HEK293T (cell line): ENCODE data around the gene LRRC1.

Experiments used
- CTCF ChIA-PET: fragments of 350-600 bp; formaldehyde crosslinking; extraction: SDS; loops from one replicate; lab custom pipeline; 2021; ENCODE audit warnings: antibody characterized with exemption, inconsistent platforms; lab: Yijun Ruan, JAX
- POLR2A ChIA-PET: fragments of 350-600 bp; formaldehyde crosslinking; extraction: SDS; loops from one replicate; lab custom pipeline; 2020; ENCODE audit warnings: antibody characterized with exemption, inconsistent platforms; lab: Yijun Ruan, JAX
- DNase-seq: peaks from one replicate; pipeline ENCODE4 v3.0.0; 2012; ENCODE audit warnings: mixed read lengths; ENCODE audit errors: extremely low spot score
- ARNT ChIP-seq: fragments of 450-650 bp; IDR thresholded peaks from 2 replicates; pipeline ENCODE4 v1.6.1; 2017; ENCODE audit warnings: mild to moderate bottlenecking
- BHLHE40 ChIP-seq: fragments of 450-650 bp; IDR thresholded peaks from 2 replicates; pipeline ENCODE4 v1.6.1; 2016; ENCODE audit warnings: mild to moderate bottlenecking, moderate library complexity, borderline replicate concordance
- CTBP1 ChIP-seq: fragments of 450-650 bp; IDR thresholded peaks from 2 replicates; pipeline ENCODE4 v1.6.1; 2016; ENCODE audit warnings: borderline replicate concordance
- ELF4 ChIP-seq: fragments of 450-650 bp; IDR thresholded peaks from 2 replicates; pipeline ENCODE4 v1.6.1; 2017; ENCODE audit warnings: antibody characterized with exemption
- FOXA1 ChIP-seq: fragments of 450-650 bp; IDR thresholded peaks from 2 replicates; pipeline ENCODE4 v1.6.1; 2016; ENCODE audit warnings: mild to moderate bottlenecking
- FOXK2 ChIP-seq: fragments of 450-650 bp; IDR thresholded peaks from 2 replicates; pipeline ENCODE4 v1.6.1; 2016; ENCODE audit warnings: mild to moderate bottlenecking
- FOXM1 ChIP-seq: fragments of 450-650 bp; IDR thresholded peaks from 2 replicates; pipeline ENCODE4 v1.6.1; 2017; ENCODE audit warnings: mild to moderate bottlenecking, borderline replicate concordance
- HDGF ChIP-seq: fragments of 450-650 bp; IDR thresholded peaks from 2 replicates; pipeline ENCODE4 v1.6.1; 2017; ENCODE audit warnings: antibody characterized with exemption, borderline replicate concordance
- L3MBTL2 ChIP-seq: fragments of 450-650 bp; conservative IDR thresholded peaks from 2 replicates; pipeline ENCODE4 v1.6.1; 2016; ENCODE audit warnings: mild to moderate bottlenecking
- LEF1 ChIP-seq: fragments of 450-650 bp; IDR thresholded peaks from 2 replicates; pipeline ENCODE4 v1.6.1; 2017; ENCODE audit warnings: mild to moderate bottlenecking, borderline replicate concordance
- NFRKB ChIP-seq: fragments of 450-650 bp; IDR thresholded peaks from 2 replicates; pipeline ENCODE4 v1.6.1; 2016; ENCODE audit warnings: mild to moderate bottlenecking, moderate library complexity
- SP1 ChIP-seq: fragments of 450-650 bp; IDR thresholded peaks from 2 replicates; pipeline ENCODE4 v1.6.1; 2017
- SUZ12 ChIP-seq: fragments of 450-650 bp; IDR thresholded peaks from 2 replicates; pipeline ENCODE4 v1.6.1; 2016; ENCODE audit warnings: mild to moderate bottlenecking
- TARDBP ChIP-seq: fragments of 450-650 bp; IDR thresholded peaks from 2 replicates; pipeline ENCODE4 v1.6.1; 2016
- ZNF384 ChIP-seq: fragments of 450-650 bp; IDR thresholded peaks from 2 replicates; pipeline ENCODE4 v1.6.1; 2016
- TF ChIP-seq, protein P1 (sequence below): fragments of 450-650 bp; IDR thresholded peaks from 2 replicates; pipeline ENCODE4 v1.6.1; 2016

The LRRC1 gene

GRCh38 chr6:53959717-53960116 lies 164.9 kb downstream of the LRRC1 start:
- DNase-seq: no peak
- POLR2A ChIA-PET: interaction anchor here (0.9 to 2.1 kb wide), 2 partner anchors 165 to 219 kb away, joined by 3 to 7 read pairs; partner anchors contain the start of gene LRRC1
- TF ChIP-seq NFRKB: no peak
- TF ChIP-seq ZNF384: no peak
- TF ChIP-seq LEF1: no peak
- no peak for TF ChIP-seq ELF4
- CTCF ChIA-PET: interaction anchor here (1.1 to 1.8 kb wide), 3 partner anchors 231 to 241 kb away, joined by 3 to 5 read pairs (median 4); no protein-coding TSS in a partner anchor

- POLR2A ChIA-PET: interaction anchor here (2.1 kb wide), 1 partner anchor 165 kb away, joined by 7 read pairs; the partner anchor contains the start of gene LRRC1
- TF ChIP-seq LEF1: no peak
- no peak for TF ChIP-seq NFRKB
- TF ChIP-seq HDGF: no peak
- no peak for TF ChIP-seq CTBP1
- no peak for TF ChIP-seq FOXM1
- no peak for TF ChIP-seq SP1
- TF ChIP-seq BHLHE40: no peak
- TF ChIP-seq FOXK2: no peak
- TF ChIP-seq ZNF384: no peak
- no peak for TF ChIP-seq FOXA1
- TF ChIP-seq, protein P1, sequence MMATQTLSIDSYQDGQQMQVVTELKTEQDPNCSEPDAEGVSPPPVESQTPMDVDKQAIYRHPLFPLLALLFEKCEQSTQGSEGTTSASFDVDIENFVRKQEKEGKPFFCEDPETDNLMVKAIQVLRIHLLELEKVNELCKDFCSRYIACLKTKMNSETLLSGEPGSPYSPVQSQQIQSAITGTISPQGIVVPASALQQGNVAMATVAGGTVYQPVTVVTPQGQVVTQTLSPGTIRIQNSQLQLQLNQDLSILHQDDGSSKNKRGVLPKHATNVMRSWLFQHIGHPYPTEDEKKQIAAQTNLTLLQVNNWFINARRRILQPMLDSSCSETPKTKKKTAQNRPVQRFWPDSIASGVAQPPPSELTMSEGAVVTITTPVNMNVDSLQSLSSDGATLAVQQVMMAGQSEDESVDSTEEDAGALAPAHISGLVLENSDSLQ: no peak
- TF ChIP-seq ELF4: no peak
- TF ChIP-seq ARNT: no peak
- no peak for TF ChIP-seq L3MBTL2
- TF ChIP-seq SUZ12: no peak
- no peak for TF ChIP-seq TARDBP
- DNase-seq: no peak
- CTCF ChIA-PET: interaction anchor here (1.1 to 1.8 kb wide), 3 partner anchors 232 to 241 kb away, joined by 3 to 5 read pairs (median 4); no protein-coding TSS in a partner anchor
These were observed 165.5 kb downstream of the LRRC1 start for GRCh38 chr6:53960311-53960710.

- ChIA-PET CTCF (no interaction called here), POLR2A (no interaction called here)
- TF ChIP-seq ELF4 (no peak), FOXA1 (no peak), LEF1 (no peak), SUZ12 (no peak), NFRKB (no peak), CTBP1 (no peak), FOXK2 (no peak), SP1 (no peak), FOXM1 (no peak), ZNF384 (no peak), ARNT (no peak), HDGF (no peak), TARDBP (no peak), BHLHE40 (no peak), L3MBTL2 (no peak)
- TF ChIP-seq, protein P1: no peak
- DNase-seq: no peak
These were observed 167.0 kb downstream of the LRRC1 start for GRCh38 chr6:53961679-53962370.

- no peak for DNase-seq
- CTCF ChIA-PET: no interaction called here
- POLR2A ChIA-PET: no interaction called here
- TF ChIP-seq, protein P1: no peak
- TF ChIP-seq L3MBTL2 (no peak), LEF1 (no peak), FOXK2 (no peak), NFRKB (no peak), ARNT (no peak), ZNF384 (no peak), ELF4 (no peak), SUZ12 (no peak), SP1 (no peak), FOXM1 (no peak)
These were observed 167.8 kb downstream of the LRRC1 start for GRCh38 chr6:53962646-53963045.

GRCh38 chr6:53967415-53967814 lies 172.6 kb downstream of the LRRC1 start:
- no peak for TF ChIP-seq L3MBTL2
- no peak for TF ChIP-seq TARDBP
- TF ChIP-seq SP1: no peak
- no peak for TF ChIP-seq FOXA1
- TF ChIP-seq, protein P1: no peak
- TF ChIP-seq ZNF384: no peak
- TF ChIP-seq CTBP1: no peak
- no peak for TF ChIP-seq FOXK2
- no peak for TF ChIP-seq FOXM1
- TF ChIP-seq BHLHE40: no peak
- no peak for TF ChIP-seq HDGF
- no peak for TF ChIP-seq NFRKB
- no peak for TF ChIP-seq ELF4
- DNase-seq: no peak
- ChIA-PET POLR2A (no interaction called here), CTCF (interaction anchor here (1.3 kb wide), 1 partner anchor 232 kb away, joined by 3 read pairs; no protein-coding TSS in a partner anchor)
